ENCODE results near the gene M1AP. TPM values are rescaled to one million over a fixed set of nuclear protein-coding genes. Genes with fewer than 3 reads are reported as not detected.
A peak's percentile ranks its signal among the peaks of the same experiment; 100 is the strongest.

Gene M1AP
- total and polyA plus RNA-seq, 7 donors: 0.01 to 0.21 TPM; not detected in 5

GRCh38 chr2:74693668-74694067 lies 45.5 kb upstream of the M1AP start:
- no peak for TF ChIP-seq CTCF (IDR thresholded peaks at IDR 0.05)
- Histone ChIP-seq H3K4me1 (peaks cover 16% of the 10 kb centered on the region), H3K9me3 (no peaks in the 10 kb centered on the region), H3K27me3 (ENCODE audit: insufficient read depth in 3 of 3, low read length in 2 of 3) (no peaks in the 10 kb centered on the region), H3K27ac (no peak overlapping the region), H3K4me3 (no peak overlapping the region), H3K36me3 (ENCODE audit: insufficient read depth in 1 of 2, low read depth in 1 of 2) (no peaks in the 10 kb centered on the region)
- no peak for ATAC-seq
- intact Hi-C loops (cut with DNase I): loop anchor here in 1 of 2 donors (5.0 kb wide), 1 partner anchor 184 kb away; no protein-coding TSS in a partner anchor
- no peak for DNase-seq
- 89 to 90% (median 90%) methylated on average over 1 of the region's 1 CpG for WGBS, 3 donors

DNA sequence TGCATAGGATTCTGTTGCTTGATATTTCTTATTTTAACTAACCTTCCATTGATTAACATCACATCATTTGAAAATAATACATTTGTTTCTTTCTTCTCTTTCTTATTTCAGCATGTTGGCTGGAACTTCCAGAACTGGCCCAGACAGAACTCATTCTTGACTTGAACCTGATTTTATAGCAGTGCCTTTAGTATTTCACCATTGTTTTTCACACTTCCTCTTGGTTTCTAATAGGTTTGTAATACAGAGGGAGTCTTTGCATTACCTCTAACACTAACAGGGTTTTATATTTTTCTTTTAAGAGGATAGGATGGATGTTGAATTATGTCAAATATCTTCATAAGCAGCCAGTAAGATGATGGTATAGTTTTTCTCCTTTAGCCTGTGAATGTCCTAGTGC lies 45.1 kb upstream of the M1AP start:
- ATAC-seq: no peak
- intact Hi-C loops (cut with DNase I): loop anchor here in 1 of 2 donors (5.0 kb wide), 1 partner anchor 184 kb away; no protein-coding TSS in a partner anchor
- no peak for DNase-seq
- Histone ChIP-seq H3K27me3 (ENCODE audit: insufficient read depth in 3 of 3, low read length in 2 of 3) (no peaks in the 10 kb centered on the region), H3K4me1 (peaks cover 16% of the 10 kb centered on the region), H3K36me3 (ENCODE audit: insufficient read depth in 1 of 2, low read depth in 1 of 2) (no peaks in the 10 kb centered on the region), H3K4me3 (no peak overlapping the region), H3K9me3 (no peaks in the 10 kb centered on the region), H3K27ac (no peak overlapping the region)
- TF ChIP-seq CTCF (IDR thresholded peaks at IDR 0.05): no peak

- Histone ChIP-seq H3K9me3 (no peaks in the 10 kb centered on the region), H3K27me3 (ENCODE audit: insufficient read depth in 3 of 3, low read length in 2 of 3) (no peaks in the 10 kb centered on the region), H3K4me3 (no peak overlapping the region), H3K27ac (no peak overlapping the region), H3K36me3 (ENCODE audit: insufficient read depth in 1 of 2, low read depth in 1 of 2) (no peaks in the 10 kb centered on the region), H3K4me1 (peaks cover 10% of the 10 kb centered on the region)
- no peak for DNase-seq
- ATAC-seq: peak; percentile 11 to 58 (median 37)
- WGBS, 3 donors: 32 to 55% (median 33%) methylated on average over 5 of the region's 5 CpGs
- intact Hi-C loops (cut with DNase I): loop anchor here in 1 of 2 donors (5.0 kb wide), 1 partner anchor 185 kb away; no protein-coding TSS in a partner anchor
- TF ChIP-seq CTCF (IDR thresholded peaks at IDR 0.05): no peak
These were observed 43.8 kb upstream of the M1AP start for GRCh38 chr2:74691929-74692328.

GRCh38 chr2:74690571-74690970 lies 42.4 kb upstream of the M1AP start:
- TF ChIP-seq CTCF (IDR thresholded peaks at IDR 0.05): peak; percentile 76
- no peak overlapping the region for H3K27ac ChIP-seq
- intact Hi-C loops (cut with DNase I): loop anchor here (1.0 to 5.0 kb wide), 2 partner anchors 186 to 187 kb away; no protein-coding TSS in a partner anchor
- H3K4me1 ChIP-seq: peaks cover 8% of the 10 kb centered on the region
- H3K27me3 ChIP-seq (ENCODE audit: insufficient read depth in 3 of 3, low read length in 2 of 3): no peaks in the 10 kb centered on the region
- 5 to 11% (median 6%) methylated on average over 4 of the region's 4 CpGs for WGBS, 3 donors
- no peaks in the 10 kb centered on the region for H3K9me3 ChIP-seq
- no peak overlapping the region for H3K4me3 ChIP-seq
- ATAC-seq: peak; percentile 70 to 87 (median 75)
- no peak for DNase-seq
- H3K36me3 ChIP-seq (ENCODE audit: insufficient read depth in 1 of 2, low read depth in 1 of 2): no peaks in the 10 kb centered on the region

DNA sequence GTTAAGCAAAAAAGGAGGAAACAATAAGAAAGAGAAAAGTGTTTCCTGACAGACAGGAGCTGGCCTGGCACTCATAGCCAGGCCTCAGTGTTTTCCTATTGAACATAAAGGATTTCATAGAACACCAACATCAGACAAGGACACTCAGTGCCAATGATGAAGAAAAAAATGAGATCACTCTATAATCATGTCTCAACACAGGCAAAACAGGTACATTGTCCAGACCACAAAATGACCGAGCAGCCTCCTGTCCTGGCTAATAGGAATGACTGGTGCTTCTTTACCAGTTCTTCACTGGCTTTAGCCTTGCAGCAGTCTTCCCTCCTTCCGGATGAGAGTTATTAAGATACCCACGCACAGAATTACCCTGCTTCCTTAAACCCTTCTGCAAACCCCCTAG lies 41.5 kb upstream of the M1AP start:
- no peaks in the 10 kb centered on the region for H3K9me3 ChIP-seq
- intact Hi-C loops (cut with DNase I): loop anchor here (1.0 to 5.0 kb wide), 3 partner anchors 187 to 713 kb away; no protein-coding TSS in a partner anchor
- DNase-seq: no peak
- no peak overlapping the region for H3K4me3 ChIP-seq
- peaks cover 4% of the 10 kb centered on the region for H3K4me1 ChIP-seq
- H3K27ac ChIP-seq: no peak overlapping the region
- TF ChIP-seq CTCF (IDR thresholded peaks at IDR 0.05): no peak
- 72 to 80% (median 79%) methylated on average over 3 of the region's 3 CpGs for WGBS, 3 donors
- ATAC-seq: no peak
- no peaks in the 10 kb centered on the region for H3K36me3 ChIP-seq (ENCODE audit: insufficient read depth in 1 of 2, low read depth in 1 of 2)
- H3K27me3 ChIP-seq (ENCODE audit: insufficient read depth in 3 of 3, low read length in 2 of 3): no peaks in the 10 kb centered on the region

Measured in psoas muscle (tissue), 8 donors.